ENCODE results near the gene OR6T1.

Gene OR6T1

GRCh38 chr11:123943738-123944137, at the start of gene OR6T1:
Gene OR6T1 (minus strand): TSS chr11:123943838. CDS start chr11:123943838, 0 bp downstream.
- no peak for DNase-seq

- no peak for DNase-seq
These were observed 35.7 kb upstream of the OR6T1 start for GRCh38 chr11:123979311-123979710.

- no peak for DNase-seq
These were observed 34.2 kb upstream of the OR6T1 start, which contains the start of gene OR10S1 for GRCh38 chr11:123977731-123978347. Gene OR10S1 (minus strand): TSS chr11:123977781. CDS start chr11:123977664, 117 bp downstream.

- no peak for DNase-seq
These were observed 33.3 kb upstream of the OR6T1 start for GRCh38 chr11:123976770-123977560.

- no peak for DNase-seq
These were observed 30.2 kb upstream of the OR6T1 start for GRCh38 chr11:123973816-123974215.

- DNase-seq = no peak
These were observed 13.1 kb upstream of the OR6T1 start for GRCh38 chr11:123956752-123957151.

- DNase-seq = no peak
These were observed 1.5 kb upstream of the OR6T1 start for GRCh38 chr11:123945132-123945531.

GRCh38 chr11:123942413-123942812, 1.2 kb downstream of the OR6T1 start:
- no peak for DNase-seq

GRCh38 chr11:123939317-123939716, 4.3 kb downstream of the OR6T1 start, which contains the start of gene OR4D5:
Gene OR4D5 (plus strand): TSS chr11:123939617. CDS start chr11:123939617, 0 bp downstream.
- DNase-seq = no peak

- no peak for DNase-seq
These were observed 19.6 kb downstream of the OR6T1 start for GRCh38 chr11:123924027-123924426.

GRCh38 chr11:123920943-123921342, 22.7 kb downstream of the OR6T1 start:
- no peak for DNase-seq

GRCh38 chr11:123905826-123906225, 37.8 kb downstream of the OR6T1 start:
- DNase-seq = no peak

- no peak for DNase-seq
These were observed 38.7 kb downstream of the OR6T1 start for GRCh38 chr11:123904932-123905331.

GRCh38 chr11:123903932-123904331, 39.7 kb downstream of the OR6T1 start:
- no peak for DNase-seq

GRCh38 chr11:123901867-123902266, 41.8 kb downstream of the OR6T1 start, which contains the start of gene OR8D4:
Gene OR8D4 (plus strand): TSS chr11:123902167. CDS start chr11:123906432, 4,265 bp downstream.
- no peak for DNase-seq

- no peak for DNase-seq
These were observed 43.8 kb downstream of the OR6T1 start for GRCh38 chr11:123899792-123900191.
